Psoas muscle (tissue), 8 donors: ENCODE results near the gene DCTN3. TPM values are rescaled to one million over a fixed set of nuclear protein-coding genes. Genes with fewer than 3 reads are reported as not detected.

Experiments used
- ATAC-seq, 4 donors: fragments of 200-7000 bp; cut with Tn5 transposase; one replicate each; pipeline ENCODE4 v1.9.1; 2020; ENCODE audit warnings: moderate library complexity in 3 of 4, mild to moderate bottlenecking in 2 of 4
- DNase-seq, 2 donors: peaks; one replicate each; pipeline ENCODE4 v3.0.0-alpha.2; 2020
- H3K27ac ChIP-seq: fragments of 200-600 bp; one replicate; pipeline ENCODE4 v1.8.0; 2022
- H3K27me3 ChIP-seq, 3 donors: fragments of 200-600 bp in 1 of 3; one replicate each; pipeline versions ENCODE4 v1.6.1 to v1.8.0; 2013 to 2022; ENCODE audit warnings: low read length in 2 of 3, mild to moderate bottlenecking in 2 of 3, moderate library complexity in 1 of 3; ENCODE audit not compliant: insufficient read depth in 3 of 3
- H3K36me3 ChIP-seq, 2 donors: fragments of 200-600 bp in 1 of 2; one replicate each; pipeline versions ENCODE4 v1.6.1 to v1.8.0; 2013 to 2022; ENCODE audit warnings: low read depth in 1 of 2, mild to moderate bottlenecking in 1 of 2, moderate library complexity in 1 of 2; ENCODE audit not compliant: insufficient read depth in 1 of 2
- H3K4me1 ChIP-seq: fragments of 200-600 bp; one replicate; pipeline ENCODE4 v1.8.0; 2022
- H3K4me3 ChIP-seq: fragments of 200-600 bp; one replicate; pipeline ENCODE4 v1.8.0; 2022; ENCODE audit warnings: mild to moderate bottlenecking
- H3K9me3 ChIP-seq: fragments of 200-600 bp; one replicate; pipeline ENCODE4 v1.8.0; 2022
- CTCF ChIP-seq: fragments of 200-600 bp; IDR thresholded peaks from one replicate; pipeline ENCODE4 v1.8.0; 2022; ENCODE audit warnings: antibody characterized with exemption
- WGBS, 3 donors: extraction: QIAGEN DNeasy Blood & Tissue Kit; methylation state at CpG; one replicate each; pipeline versions ENCODE4 v1.1.6 to v1.1.7; 2013; 5-methylcytosine and 5-hydroxymethylcytosine counted together
- intact Hi-C, 2 donors: fragments of 100-400 bp; cut with DNase I; formaldehyde crosslinking; loops; one replicate each; pipeline versions ENCODE4 v1.11.0 to v1.14.2; 2022
- long read RNA-seq, 2 donors: library from polyadenylated mRNA; unstranded; transcript quantifications; one replicate each; pipeline ENCODE4 v2.0.0, GENCODE V29; 2021
- polyA plus RNA-seq, 3 donors: library from polyadenylated mRNA; stranded (reverse); fragments of 200-250 nt; gene quantifications; one replicate each; pipeline ENCODE4 v1.2.3, GENCODE V29; 2013
- total RNA-seq, 4 donors: library from RNA; stranded (reverse); fragmentation: NEBNext Ultra II Directional in 2 of 4; extraction: Animal tissue kit (Norgen Biotek cat#: 25700) in 2 of 4; gene quantifications; one replicate each; pipeline versions ENCODE4 v1.2.1 to v1.2.4, GENCODE V29; 2021 to 2023
- donor health status: healthy with polysubstance abuse.
- donor health status: DM: no; HTN: no; CAD: no; lungs with moderate emphysema.
- donor health status: Bipolar disorder and iron deficiency.
- donor health status: healthy.
- donor health status: DM: yes; HTN: yes; CAD: no.
- donor health status: DM: no; HTN: no; CAD: no.
- donor health status: DM: no; HTN: no; CAD: no.
- donor health status: DM: yes; HTN: yes; CAD: no.

The DCTN3 gene
- 100 to 1,000 TPM in 2 of 4 donors, 10 to 100 TPM in 2; 79.4 to 109 (median 93.8) TPM for total RNA-seq
- polyA plus RNA-seq = 10 to 100 TPM; 52.7 to 96.5 (median 95.8) TPM
- long read RNA-seq, donor 1, transcript DCTN3-201 (7 exons, 808 nt) = major isoform, 47 of 49 reads
- long read RNA-seq, donor 1, partial matches to known transcripts = 0 of 49 reads
- long read RNA-seq, donor 1, other reads (novel, unspliced or antisense) = 1 of 49 reads
- long read RNA-seq, donor 2, transcript DCTN3-201 (7 exons, 808 nt) = major isoform, 52 of 60 reads
- long read RNA-seq, donor 2, partial matches to known transcripts = 2 of 60 reads
- long read RNA-seq, donor 2, other reads (novel, unspliced or antisense) = 4 of 60 reads

GRCh38 chr9:34620061-34620994 lies at the start of gene DCTN3:
DCTN3 (minus strand) TSS chr9:34620495; CDS start chr9:34620464, 31 bp downstream.
- peaks cover 0 to 36% (median 16%) of the 10 kb centered on the region in 3 donors for H3K27me3 ChIP-seq

GRCh38 chr9:34665381-34666250 lies 45.3 kb upstream of the DCTN3 start:
- Histone ChIP-seq H3K36me3 (peaks cover 0 to 19% of the 10 kb centered on the region in 2 donors), H3K9me3 (no peaks in the 10 kb centered on the region), H3K27me3 (no peaks in the 10 kb centered on the region), H3K4me3 (peak overlapping the region; percentile 82), H3K27ac (peak overlapping the region; percentile 94), H3K4me1 (peaks cover 8% of the 10 kb centered on the region)
- ATAC-seq (peak; percentile 88 to 92 (median 90)), DNase-seq (peak; percentile 93 to 97)
- intact Hi-C loops = no loop called here
- 2 to 3% (median 3%) methylated on average over 37 to 55 of the region's 55 CpGs for WGBS, 3 donors
- TF ChIP-seq CTCF = no peak

More at GRCh38 chr9:34620061-34620994, at the start of gene DCTN3:
- H3K36me3 ChIP-seq = peaks cover 3 to 37% of the 10 kb centered on the region in 2 donors
- peak; percentile 97 to 100 (median 100) for ATAC-seq
- no peak for TF ChIP-seq CTCF
- peaks cover 18% of the 10 kb centered on the region for H3K4me1 ChIP-seq
- peak within 1 kb of the TSS; percentile 89 for H3K4me3 ChIP-seq
- intact Hi-C loops = no loop called here
- H3K9me3 ChIP-seq = no peaks in the 10 kb centered on the region
- peak within 1 kb of the TSS; percentile 56 for H3K27ac ChIP-seq
- peak; percentile 91 to 95 for DNase-seq
- WGBS, 3 donors = 5 to 6% (median 5%) methylated on average over 43 of the region's 43 CpGs

- Histone ChIP-seq H3K27me3 (no peaks in the 10 kb centered on the region), H3K36me3 (peaks cover 0 to 25% of the 10 kb centered on the region in 2 donors), H3K4me3 (peak overlapping the region; percentile 82), H3K9me3 (no peaks in the 10 kb centered on the region), H3K27ac (peak overlapping the region; percentile 94), H3K4me1 (peaks cover 8% of the 10 kb centered on the region)
- DNase-seq (no peak), ATAC-seq (peak in 2 of 4 donors; percentile 4 to 23)
- intact Hi-C loops = no loop called here
- WGBS, 3 donors = 1 to 6% (median 3%) methylated on average over 21 to 26 of the region's 26 CpGs
- no peak for TF ChIP-seq CTCF
Measured at GRCh38 chr9:34665067-34665380, 44.7 kb upstream of the DCTN3 start.

GRCh38 chr9:34664281-34665066 lies 44.2 kb upstream of the DCTN3 start:
- 13 to 22% (median 15%) methylated on average over 18 of the region's 18 CpGs for WGBS, 3 donors

More at GRCh38 chr9:34664281-34665066, 44.2 kb upstream of the DCTN3 start:
- Histone ChIP-seq H3K36me3 (peaks cover 0 to 28% of the 10 kb centered on the region in 2 donors), H3K27me3 (no peaks in the 10 kb centered on the region), H3K4me1 (peaks cover 8% of the 10 kb centered on the region), H3K27ac (peak overlapping the region; percentile 94), H3K9me3 (no peaks in the 10 kb centered on the region), H3K4me3 (peak overlapping the region; percentile 82)
- peak; percentile 81 to 87 for DNase-seq
- ATAC-seq = peak; percentile 56 to 71 (median 64)
- intact Hi-C loops = no loop called here
- TF ChIP-seq CTCF = peak; percentile 67
